Stimulated activated CD4-positive, alpha-beta T cell treated with anti-CD3 and anti-CD28 coated beads, Interleukin-12 subunit alpha, Interleukin-12 subunit beta, amount 100 ng/mL, for 24 hours (primary cell): ENCODE results near the gene VN1R2.
"Not testable (repeated sequence)": the region's sequence is repeated elsewhere in the genome, so short reads cannot be mapped to it uniquely, and the experiment has no call there.

Experiments used
- DNase-seq, 2 experiments: peaks; one replicate each; pipeline ENCODE4 v3.0.0-alpha.2; 2020; ENCODE audit warnings: low read depth in 2 of 2

VN1R2 gene, protein sequence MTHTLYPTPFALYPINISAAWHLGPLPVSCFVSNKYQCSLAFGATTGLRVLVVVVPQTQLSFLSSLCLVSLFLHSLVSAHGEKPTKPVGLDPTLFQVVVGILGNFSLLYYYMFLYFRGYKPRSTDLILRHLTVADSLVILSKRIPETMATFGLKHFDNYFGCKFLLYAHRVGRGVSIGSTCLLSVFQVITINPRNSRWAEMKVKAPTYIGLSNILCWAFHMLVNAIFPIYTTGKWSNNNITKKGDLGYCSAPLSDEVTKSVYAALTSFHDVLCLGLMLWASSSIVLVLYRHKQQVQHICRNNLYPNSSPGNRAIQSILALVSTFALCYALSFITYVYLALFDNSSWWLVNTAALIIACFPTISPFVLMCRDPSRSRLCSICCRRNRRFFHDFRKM

GRCh38 chr19:53257715-53258342 is at the start of gene VN1R2:
Gene VN1R2, plus strand, starts transcription at chr19:53258292. Its CDS starts 84 bp downstream, at chr19:53258376.
- DNase-seq, result not testable (repeated sequence)

DNA sequence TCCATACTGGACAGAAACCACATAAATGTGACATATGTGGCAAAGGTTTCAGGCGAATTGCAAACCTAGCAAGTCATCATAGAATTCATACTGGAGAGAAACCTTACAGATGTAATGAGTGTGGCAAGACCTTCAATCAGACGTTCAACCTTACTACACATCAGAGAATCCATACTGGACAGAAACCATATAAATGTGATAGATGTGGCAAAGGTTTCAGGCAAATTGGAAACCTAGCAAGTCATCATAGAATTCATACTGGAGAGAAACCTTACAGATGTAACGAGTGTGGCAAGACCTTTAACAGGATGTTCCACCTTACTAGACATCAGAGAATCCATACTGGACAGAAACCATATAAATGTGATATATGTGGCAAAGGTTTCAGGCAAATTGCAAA is 46.5 kb upstream of the VN1R2 start:
- not testable (repeated sequence) for DNase-seq

- no peak for DNase-seq
These were observed 45.3 kb upstream of the VN1R2 start for GRCh38 chr19:53212703-53213320.

GRCh38 chr19:53222716-53223115 is 35.4 kb upstream of the VN1R2 start:
- DNase-seq, result not testable (repeated sequence)

GRCh38 chr19:53224606-53225005 is 33.5 kb upstream of the VN1R2 start:
- no peak for DNase-seq

DNA sequence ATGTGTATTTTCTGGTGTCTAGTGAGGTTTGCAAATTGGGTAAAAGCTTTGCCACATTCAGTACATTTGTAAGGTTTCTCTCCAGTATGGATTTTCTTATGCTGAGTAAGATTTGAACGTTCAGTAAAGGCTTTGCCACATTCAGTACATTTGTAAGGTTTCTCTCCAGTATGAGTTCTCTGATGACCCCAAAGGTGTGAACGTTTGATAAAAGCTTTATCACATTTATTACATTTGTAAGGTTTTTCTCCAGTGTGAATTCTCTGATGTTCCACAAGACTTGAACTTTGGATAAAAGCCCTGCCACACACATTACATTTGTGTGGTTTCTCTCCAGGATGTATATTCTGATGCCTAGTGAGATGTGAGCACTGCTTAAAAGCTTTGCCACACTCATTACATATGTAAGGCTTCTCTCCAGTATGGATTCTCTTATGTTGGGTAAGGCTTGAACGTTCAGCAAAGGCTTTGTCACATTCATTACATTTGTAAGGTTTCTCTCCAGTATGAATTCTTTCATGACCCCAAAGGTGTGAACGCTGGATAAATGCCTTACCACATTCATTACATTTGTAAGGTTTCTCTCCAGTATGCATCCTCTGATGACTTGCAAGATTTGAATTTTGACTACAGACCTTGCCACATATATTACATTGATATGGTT is 20.8 kb upstream of the VN1R2 start:
- no peak for DNase-seq

- DNase-seq, result no peak
These were observed 11.6 kb upstream of the VN1R2 start for GRCh38 chr19:53246498-53246897.

- peak; percentile 55 to 64 for DNase-seq
These were observed 3.4 kb upstream of the VN1R2 start, which contains the start of gene ZNF677 for GRCh38 chr19:53254411-53255341. Gene ZNF677, minus strand, starts transcription at chr19:53254873. Its CDS starts 3,323 bp downstream, at chr19:53251550.

GRCh38 chr19:53267623-53268022 is 9.5 kb downstream of the VN1R2 start, which contains the start of gene VN1R4:
Gene VN1R4, minus strand, starts transcription at chr19:53267723. Its CDS starts 58 bp downstream, at chr19:53267665.
- not testable (repeated sequence) for DNase-seq

GRCh38 chr19:53269861-53270260 is 11.8 kb downstream of the VN1R2 start:
- not testable (repeated sequence) for DNase-seq

DNA sequence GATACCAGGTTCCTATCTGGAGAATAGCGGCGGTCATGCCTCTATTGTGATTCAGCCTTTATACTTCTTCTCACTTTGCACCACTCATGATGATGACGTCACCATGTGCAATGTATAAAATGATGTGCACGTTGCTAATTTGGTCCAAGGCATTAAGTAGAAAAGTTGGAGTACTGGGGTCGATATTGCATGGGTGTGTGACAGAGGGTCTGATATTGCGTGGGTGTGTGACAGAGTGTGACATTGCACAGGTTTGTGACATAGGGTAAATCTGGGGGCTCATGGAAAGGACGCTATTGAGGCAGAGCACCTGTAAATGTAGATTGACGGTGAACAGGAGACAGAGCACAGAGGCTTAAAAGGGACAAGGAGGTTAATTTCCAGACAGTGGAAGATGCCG is 14.0 kb downstream of the VN1R2 start:
- no peak for DNase-seq

DNA sequence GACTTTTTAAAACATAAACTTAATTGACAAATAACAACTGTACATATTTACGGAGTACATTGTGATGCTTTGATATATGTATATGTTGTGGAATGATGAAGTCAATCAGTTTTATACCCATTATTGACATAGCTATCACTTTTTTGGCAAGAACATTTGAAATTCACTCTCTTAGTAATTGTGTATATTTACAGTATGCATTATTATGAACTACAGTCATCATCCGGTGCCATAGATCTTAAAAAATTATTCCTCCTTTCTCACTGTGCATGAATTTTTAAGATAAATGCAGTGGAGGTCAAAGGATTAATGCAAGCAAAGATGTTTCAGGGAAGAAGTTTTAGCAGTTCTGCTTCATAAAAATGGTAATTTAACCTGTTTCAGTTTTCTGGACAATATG is 17.4 kb downstream of the VN1R2 start:
- no peak for DNase-seq

DNA sequence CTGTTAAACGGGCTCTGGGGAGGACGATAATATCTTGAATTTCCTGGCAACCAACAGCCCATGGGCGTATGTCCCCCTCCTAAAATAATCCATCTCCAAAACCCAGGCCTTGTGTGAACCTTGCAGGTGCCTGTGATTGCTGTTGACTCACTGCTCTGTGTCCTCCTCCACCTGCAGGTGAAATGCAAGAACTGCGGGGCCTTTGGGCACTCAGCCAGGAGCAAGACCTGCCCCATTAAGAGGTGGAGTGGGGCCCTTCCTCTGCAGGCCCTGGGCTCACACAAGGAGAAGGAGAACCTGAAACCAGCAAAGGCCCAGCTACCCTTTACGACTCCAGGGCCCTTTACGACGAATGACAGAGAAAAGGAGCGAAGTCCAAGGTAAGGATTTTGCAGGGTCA is 23.9 kb downstream of the VN1R2 start:
- not testable (repeated sequence) for DNase-seq

DNA sequence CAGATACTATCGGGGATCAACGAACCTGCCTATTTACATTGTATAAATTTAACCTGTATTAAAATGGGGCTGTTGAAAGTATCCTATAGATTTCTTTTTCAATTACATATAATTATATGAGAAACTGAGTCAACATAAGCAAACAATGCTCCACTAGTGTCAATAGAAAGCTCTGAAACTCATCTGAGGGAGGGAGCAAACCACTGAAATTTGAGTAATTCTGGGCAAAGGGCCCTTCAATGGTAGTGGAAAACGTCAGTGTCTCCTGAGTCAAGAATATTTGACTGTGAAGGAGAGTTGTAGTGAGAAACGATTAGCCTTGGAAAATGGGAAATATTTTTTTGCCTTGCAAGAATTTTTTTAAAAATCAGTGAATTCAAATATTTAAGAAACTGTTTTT is 27.0 kb downstream of the VN1R2 start:
- DNase-seq, result no peak

- DNase-seq, result no peak
These were observed 32.9 kb downstream of the VN1R2 start for GRCh38 chr19:53290758-53291549.

DNA sequence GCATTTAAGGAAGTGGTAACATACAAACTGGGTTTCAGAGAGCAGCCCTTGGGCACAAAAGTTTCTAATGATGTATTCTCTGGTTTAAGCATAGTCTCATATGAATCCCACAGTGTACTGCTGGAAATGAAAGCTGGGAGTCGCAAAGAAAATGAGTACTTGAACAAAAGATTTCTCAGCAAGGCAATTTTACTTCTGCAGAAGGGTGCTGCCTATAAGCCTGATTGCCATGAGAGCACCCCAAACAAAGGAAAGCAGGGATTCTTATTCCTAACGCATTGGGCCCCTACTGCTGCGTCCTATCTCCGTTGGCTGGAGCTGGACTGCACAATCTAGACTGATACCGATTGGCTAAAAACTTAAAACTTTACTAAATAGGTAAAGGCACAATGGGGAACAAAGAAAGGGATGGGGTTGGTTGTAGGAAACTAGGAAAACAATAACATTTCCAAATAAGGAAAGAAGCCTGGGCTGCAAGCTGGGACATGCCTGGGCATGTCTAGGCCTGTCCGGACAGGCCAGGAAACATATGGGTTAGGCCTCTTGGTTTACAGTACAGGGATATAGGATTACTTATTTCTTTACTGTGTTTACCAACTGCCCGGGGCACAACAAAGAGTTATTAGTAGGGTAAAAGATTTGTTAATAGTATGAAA is 36.8 kb downstream of the VN1R2 start:
- no peak for DNase-seq

GRCh38 chr19:53301341-53301740 is 43.2 kb downstream of the VN1R2 start:
- DNase-seq, result not testable (repeated sequence)

DNA sequence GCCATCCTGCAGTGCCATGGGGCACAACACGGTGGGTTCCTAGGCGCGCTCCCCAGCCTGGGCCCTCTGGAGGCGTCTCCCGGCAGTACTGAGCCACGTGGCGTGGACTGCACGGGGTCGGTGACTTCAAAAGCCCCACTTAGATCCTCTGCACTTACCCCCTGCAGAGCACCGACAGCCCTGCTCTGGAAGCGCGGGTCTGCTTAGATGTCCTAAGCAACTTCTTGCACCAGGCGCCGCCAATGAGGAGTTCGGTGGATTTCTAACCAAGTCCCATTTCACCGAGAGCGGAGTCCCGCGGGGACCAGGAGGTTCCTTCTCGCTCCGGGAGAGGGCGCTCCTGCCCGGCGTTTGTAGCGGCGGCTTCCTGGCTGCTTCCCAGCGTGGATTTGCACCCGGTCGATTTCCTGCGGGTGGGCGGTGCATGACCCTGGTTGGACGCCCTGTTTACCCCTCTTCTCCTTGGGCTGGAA is 50.3 kb downstream of the VN1R2 start:
- no peak for DNase-seq
